PFSK-1 (cell line): ENCODE data around the gene SLC22A16.

Experiments used
- FOXP2 ChIP-seq: optimal IDR thresholded peaks from 2 replicates; pipeline ENCODE3; 2011; ENCODE audit warnings: borderline replicate concordance, control low read depth, inconsistent platforms; ENCODE audit not compliant: insufficient read depth; ENCODE audit errors: extremely low read length, extremely low read depth
- POLR2AphosphoS5 ChIP-seq: IDR thresholded peaks from 2 replicates; pipeline ENCODE4 v1.6.1; 2012; ENCODE audit warnings: low read depth, mild to moderate bottlenecking, control low read depth, low read length, moderate library complexity
- REST ChIP-seq, 2 experiments: IDR thresholded peaks; 2 replicates each; pipeline versions ENCODE4 v1.6.1 to v1.8.0; 2011 to 2012; ENCODE audit warnings: low read depth in 2 of 2, low read length in 2 of 2, control low read depth in 1 of 2, inconsistent platforms in 1 of 2, mild to moderate bottlenecking in 1 of 2, moderate library complexity in 1 of 2; ENCODE audit not compliant: insufficient read depth in 1 of 2
- SIN3A ChIP-seq: IDR thresholded peaks from 2 replicates; pipeline ENCODE4 v1.6.1; 2012; ENCODE audit warnings: mild to moderate bottlenecking, low read length, moderate library complexity, borderline replicate concordance; ENCODE audit not compliant: insufficient read depth
- TAF1 ChIP-seq: IDR thresholded peaks from 2 replicates; pipeline ENCODE4 v1.6.1; 2012; ENCODE audit warnings: low read length, control low read depth, borderline replicate concordance; ENCODE audit not compliant: insufficient read depth

GRCh38 chr6:110486756-110487155 lies 10.3 kb upstream of the SLC22A16 start:
- no peak for TF ChIP-seq REST (IDR thresholded peaks at IDR 0.05; ENCODE audit: insufficient read depth in 1 of 2, low read depth in 2 of 2, low read length in 2 of 2)
- TF ChIP-seq TAF1: no peak
- TF ChIP-seq POLR2AphosphoS5: no peak
- no peak for TF ChIP-seq SIN3A
- TF ChIP-seq FOXP2: no peak
